ENCODE results near the gene CNST.
"Not testable (repeated sequence)": the region's sequence is repeated elsewhere in the genome, so short reads cannot be mapped to it uniquely, and the experiment has no call there.

CNST gene

GRCh38 chr1:246559310-246559709, 6.9 kb upstream of the CNST start:
- no peak for DNase-seq

GRCh38 chr1:246560833-246561232, 5.4 kb upstream of the CNST start:
- not testable (repeated sequence) for DNase-seq

DNA sequence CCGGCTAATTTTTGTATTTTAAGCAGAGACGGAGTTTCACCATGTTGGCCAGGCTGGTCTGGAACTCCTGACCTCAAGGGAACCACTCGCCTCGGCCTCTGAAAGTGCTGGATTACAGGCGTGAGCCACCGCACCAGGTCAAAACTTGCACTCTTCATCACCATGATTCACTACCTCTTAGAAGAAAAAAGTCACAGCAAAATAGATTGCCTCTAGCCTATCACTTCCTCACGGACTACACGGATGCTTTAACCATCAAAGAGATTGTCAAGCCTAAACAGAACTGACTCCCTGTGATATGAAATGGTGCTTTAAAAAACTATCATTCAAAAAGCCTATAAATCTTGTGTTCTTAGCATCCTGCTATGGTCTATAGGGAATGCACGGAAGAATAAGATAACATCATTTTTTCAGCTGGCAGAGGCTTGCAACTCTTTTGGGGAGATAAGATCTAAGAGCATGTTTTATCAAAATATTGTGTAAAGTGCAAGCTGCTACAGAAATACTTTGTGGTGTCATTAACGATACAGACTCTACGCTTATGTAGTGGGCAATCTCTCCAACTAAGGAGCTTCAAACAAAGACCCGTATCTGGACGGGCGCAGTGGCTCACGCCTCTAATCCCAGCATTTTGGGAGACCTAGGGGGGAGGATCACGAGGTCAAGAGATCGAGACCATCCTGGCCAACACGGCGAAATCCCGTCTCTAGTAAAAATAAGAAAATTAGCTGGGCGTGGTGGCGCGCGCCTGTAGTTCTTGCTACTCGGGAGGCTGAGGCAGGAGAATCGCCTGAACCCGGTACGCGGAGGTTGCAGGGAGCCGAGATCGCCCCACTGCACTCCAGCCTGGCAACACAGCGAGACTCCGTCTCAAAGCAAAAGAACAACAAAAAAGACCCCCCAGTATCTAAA, 1.2 kb upstream of the CNST start:
- peak; percentile 14 for DNase-seq

DNA sequence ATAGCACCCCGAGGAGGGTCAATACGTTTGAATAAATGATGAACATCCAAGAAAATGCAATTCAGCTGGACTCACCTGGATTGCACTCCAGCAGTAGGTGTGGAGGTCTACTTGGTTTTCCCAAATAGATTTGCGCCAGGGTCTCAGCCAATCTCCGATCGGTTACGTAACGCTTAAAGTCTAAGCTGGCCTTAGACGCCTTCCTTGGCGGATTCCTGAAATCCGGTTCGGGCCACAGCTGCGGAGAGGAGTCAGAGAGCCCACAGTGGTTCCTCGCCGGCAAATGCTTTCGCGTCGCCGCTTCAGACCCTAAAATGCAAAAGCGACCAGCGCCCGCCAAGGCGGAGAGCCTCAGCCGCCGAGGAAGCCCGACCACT, 517 bp upstream of the CNST start:
- DNase-seq = no peak

DNA sequence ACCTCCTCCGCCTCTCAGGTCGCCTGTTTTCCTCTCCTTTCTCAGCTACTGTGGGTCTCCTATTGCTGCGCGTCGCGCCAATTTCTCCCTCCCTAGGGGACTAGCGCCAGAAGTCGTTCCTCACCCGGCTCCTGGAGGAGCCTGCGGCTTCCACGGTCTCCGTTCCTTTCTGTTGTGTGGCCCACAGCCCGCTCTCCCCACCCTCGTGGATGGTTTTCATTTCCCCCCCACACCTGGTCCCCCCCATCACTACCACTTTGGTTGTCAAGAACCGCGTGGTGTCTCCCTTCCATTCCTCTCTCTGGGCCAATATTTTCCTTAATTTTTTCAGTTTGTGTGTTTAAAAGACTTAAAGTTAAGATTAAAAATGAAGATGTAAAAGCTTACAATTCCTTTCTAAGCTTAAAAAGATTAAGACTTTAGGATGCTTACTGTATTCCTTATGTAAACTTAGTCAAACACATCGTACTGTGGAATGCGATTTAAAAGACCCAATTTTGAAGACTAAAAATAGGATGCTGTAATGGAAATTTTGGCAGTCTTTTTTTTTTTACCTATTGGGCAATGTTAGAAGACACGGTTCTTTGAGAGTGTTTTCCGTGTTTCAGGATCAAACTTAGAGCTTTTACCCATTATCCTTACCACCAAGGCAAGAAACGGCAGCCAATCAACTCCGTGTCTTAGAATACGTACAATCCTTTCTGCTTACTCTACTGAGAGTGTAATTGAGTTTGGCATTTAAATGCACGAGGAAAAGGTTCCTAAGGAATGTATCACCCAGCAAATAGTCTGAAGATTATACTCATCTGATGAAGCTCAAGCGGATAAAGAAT, 773 bp downstream of the CNST start:
- no peak for DNase-seq

GRCh38 chr1:246567646-246568235, 1.5 kb downstream of the CNST start:
- no peak for DNase-seq

GRCh38 chr1:246569248-246570238, 3.3 kb downstream of the CNST start:
- DNase-seq = no peak

GRCh38 chr1:246571309-246571708, 5.1 kb downstream of the CNST start:
- not testable (repeated sequence) for DNase-seq

DNA sequence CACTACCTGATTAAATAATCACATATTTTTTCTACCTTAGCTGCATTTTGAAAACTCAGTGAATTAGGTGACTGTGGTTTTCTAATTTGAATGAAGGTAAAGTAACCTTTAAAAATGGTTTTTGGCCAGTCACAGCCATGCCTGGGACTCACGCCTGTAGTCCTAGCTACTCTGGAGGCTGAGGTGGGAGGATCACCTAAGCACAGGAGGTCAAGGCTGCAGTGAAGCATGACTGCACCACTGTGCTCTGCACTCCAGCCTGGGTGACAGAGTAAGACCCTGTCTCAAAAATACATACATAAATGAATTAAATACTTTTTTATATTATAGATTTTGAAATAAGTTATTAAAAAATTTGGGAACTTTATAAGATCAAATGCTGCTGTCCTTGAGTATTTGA, 5.7 kb downstream of the CNST start:
- DNase-seq = no peak

GRCh38 chr1:246572785-246573184, 6.5 kb downstream of the CNST start:
- no peak for DNase-seq

- no peak for DNase-seq
Observed at GRCh38 chr1:246573491-246573890, 7.2 kb downstream of the CNST start.

DNA sequence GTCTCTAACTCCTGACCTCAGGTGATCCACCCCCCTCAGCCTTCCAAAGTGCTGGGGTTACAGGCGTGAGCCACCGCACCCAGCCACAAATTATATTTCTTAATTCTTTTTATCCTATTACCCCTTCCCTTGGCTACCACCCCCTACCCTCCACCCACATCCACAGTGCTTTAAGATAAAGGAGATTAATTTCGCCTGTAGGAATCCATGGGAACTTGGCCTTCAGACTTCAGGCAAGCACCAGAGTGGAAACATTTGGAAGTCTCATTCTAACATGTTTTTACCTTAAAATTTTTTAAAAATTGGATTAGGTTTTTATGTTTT, 10.4 kb downstream of the CNST start:
- DNase-seq = no peak

- no peak for DNase-seq
Observed at GRCh38 chr1:246577082-246577719, 10.9 kb downstream of the CNST start.

- DNase-seq = no peak
Observed at GRCh38 chr1:246577720-246578106, 11.5 kb downstream of the CNST start.

- no peak for DNase-seq
Observed at GRCh38 chr1:246579818-246580217, 13.6 kb downstream of the CNST start.

DNA sequence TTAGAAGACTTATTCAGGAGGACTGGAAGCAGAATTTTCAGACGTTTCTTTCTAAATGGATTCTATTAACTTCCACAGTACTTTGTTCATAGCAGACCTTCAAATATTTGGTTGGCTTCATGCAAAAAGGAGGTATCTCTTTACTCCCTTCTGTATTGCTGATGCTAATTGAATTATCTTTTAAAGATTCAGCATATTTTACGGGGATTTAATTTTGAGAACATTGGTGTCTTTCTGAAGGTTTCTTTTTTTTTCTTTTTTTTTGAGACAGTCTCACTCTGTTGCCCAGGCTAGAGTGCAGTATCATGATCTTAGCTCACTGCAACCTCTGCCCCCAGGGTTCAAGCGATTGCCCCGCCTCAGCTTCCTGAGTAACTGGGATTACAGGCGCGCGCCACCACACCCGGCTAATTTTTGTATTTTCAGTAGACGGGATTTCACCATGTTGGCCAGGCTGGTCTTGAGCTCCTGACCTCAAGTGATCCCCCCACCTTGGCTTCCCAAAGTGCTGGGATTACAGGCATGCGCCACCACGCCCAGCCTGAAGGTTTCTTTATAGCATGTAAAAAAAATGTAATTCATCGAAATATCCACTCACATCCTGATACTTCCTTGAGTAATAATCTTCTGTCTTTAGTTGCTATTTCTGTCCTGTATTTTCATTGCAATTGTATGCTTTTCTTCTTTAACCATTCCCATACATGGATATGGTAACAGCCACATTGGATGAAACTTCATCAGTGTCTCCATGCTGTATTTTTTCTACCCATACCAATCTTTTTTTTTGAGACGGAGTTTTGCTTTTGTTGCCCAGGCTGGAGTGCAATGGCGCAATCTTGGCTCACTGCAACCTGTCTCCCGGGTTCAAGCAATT, 14.5 kb downstream of the CNST start:
- DNase-seq = no peak

- DNase-seq = no peak
Observed at GRCh38 chr1:246582301-246583055, 16.2 kb downstream of the CNST start.

DNA sequence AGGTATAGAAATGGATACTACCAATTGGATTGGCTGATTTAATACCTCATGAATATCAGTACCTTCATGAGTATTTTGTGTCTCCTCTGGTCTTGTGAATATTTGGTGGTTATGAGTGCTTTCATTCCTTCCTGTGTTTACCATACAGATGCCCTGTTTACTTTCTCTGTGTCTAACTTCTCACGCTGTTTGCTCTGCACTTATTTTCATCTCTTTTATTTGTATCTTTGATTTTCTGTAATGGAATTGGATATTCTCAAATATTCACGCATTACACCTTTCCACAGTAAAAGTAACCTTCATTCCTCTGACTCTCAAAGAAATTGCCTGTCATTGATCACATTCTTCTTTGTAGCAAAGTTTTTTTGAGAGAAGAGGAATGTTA, 16.8 kb downstream of the CNST start:
- DNase-seq = no peak

GRCh38 chr1:246583448-246584185, 17.4 kb downstream of the CNST start:
- no peak for DNase-seq

- DNase-seq = no peak
Observed at GRCh38 chr1:246587032-246587431, 20.8 kb downstream of the CNST start.
